ENCODE data around the gene HORMAD2.
"Not testable (repeated sequence)": the region's sequence is repeated elsewhere in the genome, so short reads cannot be mapped to it uniquely, and the experiment has no call there.

Gene HORMAD2

GRCh38 chr22:30197389-30197788 is 117.1 kb downstream of the HORMAD2 start:
- DNase-seq: no peak
- in situ Hi-C loops (cut with HindIII; ENCODE audit: low pct_ligation_motif_present, low pct_unique_long_range_greater_than_20kb, low sequenced_read_pairs): no loop called here

DNA sequence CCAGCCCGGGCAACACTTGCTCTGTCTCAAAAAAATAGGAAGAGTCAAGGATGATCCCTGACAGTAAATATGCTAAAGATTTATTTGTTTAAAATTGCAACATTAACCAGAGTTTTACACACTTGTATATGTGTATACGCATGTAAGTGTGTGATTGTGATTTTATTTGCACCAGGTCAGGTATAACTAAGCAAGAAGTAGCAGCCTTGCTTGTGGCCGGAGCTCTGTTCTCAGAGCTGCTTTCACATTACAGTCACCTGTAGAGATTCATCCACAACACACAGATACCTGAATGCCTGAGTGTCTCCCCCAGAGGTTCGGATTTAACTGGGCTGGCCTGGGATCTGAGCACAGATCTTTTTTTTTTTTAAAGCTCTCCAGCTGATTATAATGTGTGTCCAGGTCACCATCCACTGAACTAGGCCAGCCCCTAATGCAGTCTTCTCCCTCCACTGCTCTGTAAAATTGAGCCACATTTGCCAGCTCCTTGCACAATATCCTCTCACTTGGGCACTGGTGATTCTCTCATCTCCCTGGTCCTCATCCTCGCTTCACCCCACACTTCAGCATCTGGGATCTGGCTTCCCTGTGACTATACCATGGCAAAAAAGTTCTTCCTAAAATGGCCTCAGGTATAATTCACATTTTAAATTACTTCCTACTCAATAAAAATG is 118.0 kb downstream of the HORMAD2 start:
- in situ Hi-C loops (cut with HindIII; ENCODE audit: low pct_ligation_motif_present, low pct_unique_long_range_greater_than_20kb, low sequenced_read_pairs): no loop called here
- no peak for DNase-seq

DNA sequence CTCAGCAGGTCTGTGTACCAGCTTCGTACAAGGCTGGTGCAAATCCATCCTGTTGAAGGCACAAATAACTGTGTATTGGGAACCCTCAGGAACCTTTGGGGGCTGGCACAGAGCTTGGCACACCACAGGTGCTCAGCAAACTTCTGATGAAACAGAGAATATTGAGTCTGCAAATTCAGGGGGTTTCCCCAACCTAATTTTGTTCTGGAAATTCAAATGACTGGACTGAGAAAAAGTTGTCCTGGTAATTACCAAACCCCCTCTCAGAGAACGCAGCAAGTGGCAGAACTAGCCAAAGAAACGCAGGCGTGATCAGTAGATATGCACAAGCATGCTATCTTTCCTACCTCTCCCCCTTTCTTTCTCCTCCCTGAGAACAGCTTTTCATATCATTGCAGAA is 118.7 kb downstream of the HORMAD2 start:
- no peak for DNase-seq
- in situ Hi-C loops (cut with HindIII; ENCODE audit: low pct_ligation_motif_present, low pct_unique_long_range_greater_than_20kb, low sequenced_read_pairs): no loop called here

DNA sequence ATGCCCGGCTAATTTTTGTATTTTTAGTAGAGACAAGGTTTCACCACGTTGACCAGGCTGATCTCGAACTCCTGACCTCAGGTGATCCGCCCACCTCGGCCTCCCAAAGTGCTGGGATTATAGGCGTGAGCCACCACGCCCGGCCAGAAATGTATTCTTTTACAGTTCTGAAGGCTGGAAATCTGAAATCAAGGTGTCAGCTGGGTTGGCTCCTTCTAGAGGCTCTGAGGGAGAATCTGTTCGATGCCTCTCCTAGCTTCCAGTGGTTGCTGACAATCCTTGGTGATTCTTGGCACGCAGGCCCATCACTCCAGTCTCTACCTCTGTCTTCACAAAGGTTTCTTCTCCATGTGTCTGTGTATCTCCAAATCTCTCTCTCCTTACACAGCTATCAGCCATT is 120.6 kb downstream of the HORMAD2 start:
- DNase-seq; in situ Hi-C loops (cut with HindIII; ENCODE audit: low pct_ligation_motif_present, low pct_unique_long_range_greater_than_20kb, low sequenced_read_pairs): not testable (repeated sequence)

DNA sequence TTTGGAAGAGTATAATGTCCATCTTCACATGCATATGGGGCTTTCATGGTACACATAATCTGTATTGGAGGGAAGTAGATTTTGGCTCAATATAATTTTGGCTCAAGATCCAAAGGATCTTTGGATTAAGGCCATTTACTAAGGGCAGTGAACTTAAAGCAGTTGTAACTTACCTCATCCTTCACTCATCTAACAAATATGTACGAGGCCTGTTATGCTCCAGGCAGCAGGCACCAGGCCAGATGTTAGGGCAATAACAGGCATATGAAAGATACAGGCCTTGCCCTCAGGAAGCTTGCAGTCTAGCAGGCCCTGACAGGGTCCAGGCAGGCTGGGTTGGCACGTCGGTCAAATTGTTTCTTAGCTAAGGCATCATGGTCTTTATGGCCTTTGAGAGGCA is 121.7 kb downstream of the HORMAD2 start:
- in situ Hi-C loops (cut with HindIII; ENCODE audit: low pct_ligation_motif_present, low pct_unique_long_range_greater_than_20kb, low sequenced_read_pairs): no loop called here
- DNase-seq: no peak

- no peak for DNase-seq
These were observed 122.3 kb downstream of the HORMAD2 start for GRCh38 chr22:30202531-30203006.

DNA sequence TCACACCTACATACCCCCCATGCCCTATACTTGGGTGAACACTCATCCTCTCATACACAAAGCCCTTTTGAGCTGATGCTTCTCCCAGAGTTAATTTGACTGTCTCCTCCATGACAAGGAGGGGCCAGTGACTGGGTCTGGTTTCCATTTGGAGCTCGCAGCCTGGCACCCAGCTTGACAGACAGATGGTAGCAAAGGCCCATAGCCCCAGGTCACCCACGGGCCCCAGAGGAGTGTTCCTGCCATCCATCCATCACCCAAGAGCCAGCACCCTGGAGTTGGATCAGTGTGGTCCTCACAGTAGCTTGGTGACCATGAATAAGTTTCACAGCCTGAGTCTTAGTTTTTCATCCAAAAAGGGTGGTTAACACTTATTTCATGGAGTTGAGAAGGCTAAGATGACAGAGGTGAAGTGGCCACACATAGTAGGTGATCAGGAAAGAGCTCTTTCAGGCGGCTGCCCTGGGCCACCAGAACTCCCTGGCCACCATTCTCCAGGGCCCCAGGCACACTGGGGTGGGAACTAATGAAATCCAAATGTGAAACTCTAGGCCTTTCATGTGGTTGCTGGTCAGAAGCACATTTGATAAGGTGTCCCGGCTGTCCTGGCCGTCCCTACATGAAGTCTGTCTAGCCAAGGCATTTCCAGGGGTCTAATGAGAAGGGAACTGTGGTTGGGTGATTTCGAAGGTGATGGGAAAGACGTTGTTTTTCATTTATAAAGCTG is 123.9 kb downstream of the HORMAD2 start:
- DNase-seq: no peak
- in situ Hi-C loops (cut with HindIII; ENCODE audit: low pct_ligation_motif_present, low pct_unique_long_range_greater_than_20kb, low sequenced_read_pairs): no loop called here

More at GRCh38 chr22:30202531-30203006, 122.3 kb downstream of the HORMAD2 start:
- in situ Hi-C loops (cut with HindIII; ENCODE audit: low pct_ligation_motif_present, low pct_unique_long_range_greater_than_20kb, low sequenced_read_pairs): no loop called here

- in situ Hi-C loops (cut with HindIII; ENCODE audit: low pct_ligation_motif_present, low pct_unique_long_range_greater_than_20kb, low sequenced_read_pairs): no loop called here
These were observed 124.5 kb downstream of the HORMAD2 start for GRCh38 chr22:30204742-30205111.

GRCh38 chr22:30205281-30206115 is 125.2 kb downstream of the HORMAD2 start:
- in situ Hi-C loops (cut with HindIII; ENCODE audit: low pct_ligation_motif_present, low pct_unique_long_range_greater_than_20kb, low sequenced_read_pairs): no loop called here
- DNase-seq: peak; percentile 94

More at GRCh38 chr22:30204742-30205111, 124.5 kb downstream of the HORMAD2 start:
- no peak for DNase-seq

DNA sequence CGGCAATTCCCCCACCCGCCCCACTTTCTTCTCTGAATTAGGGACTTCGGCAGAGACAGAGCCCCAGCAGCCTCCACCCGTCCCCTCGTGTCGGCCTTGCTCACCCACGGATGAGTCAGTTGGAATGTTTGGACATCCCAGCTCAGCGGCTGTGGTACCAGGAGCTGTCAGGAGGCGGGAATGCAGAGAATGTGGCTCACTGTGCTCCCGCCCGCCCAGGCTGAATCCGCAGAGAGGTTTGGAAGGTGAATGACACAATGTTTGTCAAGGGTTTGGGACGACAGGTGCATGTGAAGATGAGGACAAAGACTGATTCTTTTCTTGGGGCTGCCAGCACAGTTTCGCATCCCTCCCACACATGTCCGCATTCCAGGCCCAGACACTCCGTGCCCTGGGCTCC is 126.7 kb downstream of the HORMAD2 start:
- in situ Hi-C loops (cut with HindIII; ENCODE audit: low pct_ligation_motif_present, low pct_unique_long_range_greater_than_20kb, low sequenced_read_pairs): no loop called here
- peak; percentile 97 for DNase-seq

DNA sequence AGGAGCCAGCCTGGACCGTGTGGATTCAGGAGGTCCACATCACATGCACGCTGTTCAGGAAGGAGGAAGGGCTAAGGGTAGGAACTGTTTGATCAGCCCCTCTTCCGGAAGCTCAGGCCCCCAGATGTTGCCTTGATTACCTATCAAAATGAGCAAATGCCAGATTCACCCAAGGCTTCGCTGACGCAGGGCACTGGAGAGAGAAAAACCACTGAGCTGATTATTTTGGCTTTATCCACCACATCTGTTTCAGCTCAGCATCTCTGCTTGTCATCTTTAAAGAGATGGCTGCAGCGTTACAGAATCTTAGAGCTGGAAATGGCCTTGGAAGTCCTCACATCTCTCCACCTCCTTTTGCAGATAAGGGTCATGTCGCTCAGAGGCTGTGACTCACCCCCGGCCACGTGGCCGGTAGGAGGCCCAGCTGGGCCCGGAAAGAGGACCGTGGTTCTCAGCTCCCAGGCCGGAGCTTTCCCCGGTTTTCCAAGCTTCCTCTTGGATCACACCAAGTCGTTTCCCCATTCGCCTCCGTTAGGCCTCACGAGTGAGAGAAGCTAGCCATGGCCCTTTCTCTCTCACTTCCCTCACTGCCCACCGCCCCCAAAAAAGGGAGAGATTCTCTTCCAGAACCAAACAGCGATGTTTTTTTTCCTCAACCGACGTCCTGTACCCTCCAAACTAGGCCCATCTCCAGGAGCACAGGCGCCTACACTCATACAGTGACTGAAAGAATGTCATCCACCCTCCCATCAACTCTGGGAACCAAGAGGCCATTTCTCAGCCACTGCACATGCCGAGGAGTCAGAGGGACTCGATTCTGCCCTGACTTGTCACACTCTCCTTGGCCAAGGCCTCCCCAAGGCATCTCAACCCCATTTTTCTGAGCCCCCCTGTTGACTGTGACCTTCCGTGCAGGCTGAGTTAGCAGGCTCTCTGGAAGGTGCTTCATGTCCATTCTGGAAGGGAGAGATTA is 128.7 kb downstream of the HORMAD2 start:
- DNase-seq: peak; percentile 84

GRCh38 chr22:30209642-30210041 is 129.4 kb downstream of the HORMAD2 start:
- DNase-seq: no peak
- in situ Hi-C loops (cut with HindIII; ENCODE audit: low pct_ligation_motif_present, low pct_unique_long_range_greater_than_20kb, low sequenced_read_pairs): no loop called here

More for the DNA sequence above, 128.7 kb downstream of the HORMAD2 start:
- in situ Hi-C loops (cut with HindIII; ENCODE audit: low pct_ligation_motif_present, low pct_unique_long_range_greater_than_20kb, low sequenced_read_pairs): no loop called here

- peak; percentile 86 for DNase-seq
- in situ Hi-C loops (cut with HindIII; ENCODE audit: low pct_ligation_motif_present, low pct_unique_long_range_greater_than_20kb, low sequenced_read_pairs): no loop called here
These were observed 130.1 kb downstream of the HORMAD2 start for GRCh38 chr22:30210235-30210909.

DNA sequence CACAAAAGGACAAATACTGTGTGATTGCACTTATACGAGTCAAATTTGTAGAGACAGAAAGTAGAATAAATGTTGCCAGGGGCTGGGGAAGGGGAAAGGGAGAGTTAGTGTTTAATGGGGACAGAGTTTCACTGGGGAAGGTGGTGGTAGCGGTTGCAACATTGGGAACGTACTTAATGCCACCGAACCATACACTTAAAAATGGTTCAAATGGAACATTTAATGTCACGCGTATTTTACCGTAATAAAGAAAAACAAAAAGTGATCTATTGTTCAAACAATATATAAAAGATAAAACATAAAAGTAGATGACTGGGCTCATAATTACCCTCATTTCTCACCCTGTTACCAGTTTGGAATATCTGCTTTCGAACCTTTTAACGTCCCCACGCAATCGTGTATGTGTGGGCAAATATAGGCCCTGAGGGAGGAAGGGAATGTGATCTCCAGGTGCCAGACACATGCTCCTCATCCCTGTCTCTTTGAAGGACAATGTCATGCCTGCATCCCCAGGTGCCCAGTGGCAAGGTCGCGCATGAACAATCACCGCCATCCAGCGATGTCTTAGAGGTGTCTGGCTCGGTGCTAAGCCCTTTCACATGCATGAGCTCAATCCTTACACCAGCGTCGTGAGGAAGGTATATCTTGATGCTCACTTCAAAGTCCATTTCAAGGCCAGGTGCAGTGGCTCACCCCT is 131.0 kb downstream of the HORMAD2 start:
- in situ Hi-C loops (cut with HindIII; ENCODE audit: low pct_ligation_motif_present, low pct_unique_long_range_greater_than_20kb, low sequenced_read_pairs): no loop called here
- no peak for DNase-seq

DNA sequence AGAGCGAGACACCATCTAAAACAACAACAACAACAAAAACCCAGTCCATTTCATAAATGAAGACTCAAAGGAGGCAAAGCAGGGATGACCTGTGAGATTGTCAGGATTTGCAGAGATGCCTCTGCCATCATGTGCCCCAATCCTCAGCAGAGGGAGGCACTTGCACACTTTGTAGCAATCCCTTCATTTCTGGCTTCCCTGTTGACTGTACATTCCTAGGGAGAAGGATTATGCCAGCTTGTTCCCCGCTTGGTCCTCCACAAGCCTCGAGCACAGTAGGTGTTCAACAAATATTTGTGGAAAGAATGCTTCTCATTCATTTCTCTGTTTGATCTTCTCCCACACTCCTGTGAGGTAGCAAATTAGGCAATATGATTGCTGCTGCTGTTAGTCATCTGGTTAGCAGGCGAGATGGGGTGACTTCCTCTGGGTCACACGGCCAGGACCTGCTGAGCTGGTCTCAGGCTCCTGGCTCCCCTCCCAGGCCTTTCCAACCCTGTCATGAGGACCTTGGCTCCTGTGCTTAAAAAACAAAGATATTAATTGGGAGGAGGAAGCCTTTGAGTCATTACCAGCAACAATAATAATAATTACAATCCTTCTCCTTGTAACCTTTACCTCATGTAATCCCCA is 132.2 kb downstream of the HORMAD2 start:
- in situ Hi-C loops (cut with HindIII; ENCODE audit: low pct_ligation_motif_present, low pct_unique_long_range_greater_than_20kb, low sequenced_read_pairs): no loop called here
- peak; percentile 85 for DNase-seq

DNA sequence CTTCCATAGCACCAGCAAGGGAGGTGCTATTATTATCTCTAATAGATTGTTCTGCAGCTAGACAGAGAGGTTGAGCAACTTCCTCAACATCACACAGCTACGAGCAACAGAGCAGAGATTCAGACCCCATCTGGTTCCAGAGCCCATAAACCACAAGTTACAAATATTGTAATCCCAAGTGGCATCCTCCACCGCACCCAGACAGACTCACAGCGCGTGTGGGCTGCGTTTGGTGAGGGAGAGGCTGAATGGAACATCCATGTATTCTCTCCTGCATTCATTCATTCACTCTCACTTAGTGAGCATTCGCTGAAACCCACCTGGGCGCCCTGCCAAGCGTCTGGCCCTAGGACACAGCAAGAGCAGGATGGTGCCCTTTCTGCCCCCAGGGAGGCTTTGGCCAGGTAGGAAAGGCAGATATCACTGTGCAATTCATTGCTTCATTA is 132.8 kb downstream of the HORMAD2 start:
- in situ Hi-C loops (cut with HindIII; ENCODE audit: low pct_ligation_motif_present, low pct_unique_long_range_greater_than_20kb, low sequenced_read_pairs): no loop called here
- no peak for DNase-seq

Data from ACHN (cell line).